K562 (cell line): ENCODE measurements around the gene CUL2. TPM values are rescaled to one million over a fixed set of nuclear protein-coding genes. Genes with fewer than 3 reads are reported as not detected.

Source experiments
- ELF1 ChIP-seq: fragments of 200-800 bp; sonication (Bioruptor generic); IDR thresholded peaks from 2 replicates; pipeline ENCODE4 v1.6.1; 2016; ENCODE audit warnings: missing genetic modification characterization, missing compliant biosample characterization
- ESRRB ChIP-seq: fragments of 250-450 bp; sonication (Bioruptor Pico); IDR thresholded peaks from 2 replicates; pipeline ENCODE4 v1.5.0; 2020; ENCODE audit warnings: mild to moderate bottlenecking, moderate library complexity, borderline replicate concordance
- HDAC6 ChIP-seq: IDR thresholded peaks from 2 replicates; pipeline ENCODE4 v1.6.1; 2012; ENCODE audit warnings: low read depth, mild to moderate bottlenecking, control low read depth, inconsistent platforms, low read length, moderate library complexity
- MIER1 ChIP-seq: fragments of 450-650 bp; IDR thresholded peaks from 2 replicates; pipeline ENCODE4 v1.6.1; 2016; ENCODE audit warnings: antibody characterized with exemption, mild to moderate bottlenecking, low read depth
- MTF1 ChIP-seq: fragments of 250-450 bp; sonication (Bioruptor Pico); IDR thresholded peaks from 2 replicates; pipeline ENCODE4 v1.9.0; 2021; ENCODE audit warnings: moderate library complexity, mild to moderate bottlenecking, inconsistent platforms, borderline replicate concordance
- NELFE ChIP-seq: IDR thresholded peaks from 2 replicates; pipeline ENCODE4 v1.6.1; 2011; ENCODE audit warnings: mild to moderate bottlenecking; ENCODE audit not compliant: insufficient read depth, insufficient read length
- SAP30 ChIP-seq: fragments of 200-600 bp; sonication (generic); IDR thresholded peaks from 2 replicates; pipeline ENCODE4 v1.6.1; 2012; ENCODE audit warnings: borderline replicate concordance, low read depth, mild to moderate bottlenecking, moderate library complexity, low read length, control low read depth, inconsistent platforms; ENCODE audit not compliant: insufficient read depth, poor library complexity, severe bottlenecking
- SRSF9 ChIP-seq: fragments of 200-400 bp; formaldehyde crosslinking; IDR thresholded peaks from 2 replicates; pipeline ENCODE4 v1.6.1; 2017; ENCODE audit warnings: low read depth, low read length, borderline replicate concordance
- TBL1XR1 ChIP-seq, 2 experiments: IDR thresholded peaks; 2 replicates each; pipeline ENCODE4 v1.6.1; 2012; ENCODE audit warnings: improper control_type of control experiment in 2 of 2, low read length in 2 of 2, mild to moderate bottlenecking in 1 of 2
- TEAD4 ChIP-seq, 2 experiments: sonication (generic) in 1 of 2; formaldehyde crosslinking in 1 of 2; IDR thresholded peaks; 2 replicates each; pipeline versions ENCODE4 v1.6.1 to v1.8.0; 2012 to 2022; ENCODE audit warnings: borderline replicate concordance in 1 of 2, inconsistent platforms in 1 of 2, low read length in 1 of 2, mild to moderate bottlenecking in 1 of 2, missing genetic modification reagents in 1 of 2
- TRIM24 ChIP-seq, 2 experiments: fragments of 450-650 bp; IDR thresholded peaks; 2 replicates each; pipeline ENCODE4 v1.6.1; 2016
- ZEB2 ChIP-seq: fragments of 450-650 bp; IDR thresholded peaks from 2 replicates; pipeline ENCODE4 v1.6.1; 2016
- ZNF589 ChIP-seq: fragments of 200-800 bp; sonication (Bioruptor generic); IDR thresholded peaks from 2 replicates; pipeline ENCODE4 v1.6.1; 2016; ENCODE audit warnings: low read depth, missing genetic modification characterization, missing compliant biosample characterization
- polyA plus RNA-seq, 8 experiments: library from polyadenylated mRNA; depleted of rRNA in 4 of 8; stranded (reverse) in 5 of 8; unstranded in 3 of 8; fragments of >200 nt; fragmentation: Nextera tagmentation in 2 of 8; fragmentation: Illumina TruSeq in 1 of 8; extraction: Ambion mirVana in 2 of 8; extraction: Trizol in 1 of 8; gene quantifications; 2 replicates each; pipeline versions ENCODE4 v1.2.1 to v1.2.3, GENCODE V29; 2011 to 2014; ENCODE audit warnings: inconsistent platforms in 1 of 8, missing spikeins in 1 of 8
- total RNA-seq, 7 experiments: library from RNA; depleted of rRNA in 6 of 7; stranded (reverse); fragments of >200 nt in 6 of 7; fragmentation: Illumina TruSeq in 2 of 7; extraction: Trizol in 2 of 7; gene quantifications; 2 replicates each; pipeline versions ENCODE4 v1.2.1 to v1.2.3, GENCODE V29; 2011 to 2021; ENCODE audit warnings: low replicate concordance in 1 of 7
- TF ChIP-seq, protein P1 (sequence below), 2 experiments: fragments of 450-650 bp in 1 of 2; sonication (generic) in 1 of 2; formaldehyde crosslinking in 1 of 2; IDR thresholded peaks; 2 replicates each; pipeline versions ENCODE4 v1.7.1 to v1.9.0; 2016 to 2022; ENCODE audit warnings: inconsistent platforms in 1 of 2, mild to moderate bottlenecking in 1 of 2, missing genetic modification reagents in 1 of 2
- TF ChIP-seq, protein P2 (sequence below), 2 experiments: fragments of 450-650 bp in 1 of 2; sonication (generic) in 1 of 2; formaldehyde crosslinking in 1 of 2; IDR thresholded peaks in 1 of 2; conservative IDR thresholded peaks in 1 of 2; 2 replicates each; pipeline versions ENCODE4 v1.6.1 to v1.8.1; 2016 to 2023; ENCODE audit warnings: mild to moderate bottlenecking in 2 of 2, moderate library complexity in 2 of 2, inconsistent platforms in 1 of 2, missing genetic modification reagents in 1 of 2

CUL2 gene
- total and polyA plus RNA-seq, 9 of the 15 experiments (the other 6 are each of a cell fraction or from before 2014, with no cell fraction given), result 17.3 to 46.3 (median 41.2) TPM

DNA sequence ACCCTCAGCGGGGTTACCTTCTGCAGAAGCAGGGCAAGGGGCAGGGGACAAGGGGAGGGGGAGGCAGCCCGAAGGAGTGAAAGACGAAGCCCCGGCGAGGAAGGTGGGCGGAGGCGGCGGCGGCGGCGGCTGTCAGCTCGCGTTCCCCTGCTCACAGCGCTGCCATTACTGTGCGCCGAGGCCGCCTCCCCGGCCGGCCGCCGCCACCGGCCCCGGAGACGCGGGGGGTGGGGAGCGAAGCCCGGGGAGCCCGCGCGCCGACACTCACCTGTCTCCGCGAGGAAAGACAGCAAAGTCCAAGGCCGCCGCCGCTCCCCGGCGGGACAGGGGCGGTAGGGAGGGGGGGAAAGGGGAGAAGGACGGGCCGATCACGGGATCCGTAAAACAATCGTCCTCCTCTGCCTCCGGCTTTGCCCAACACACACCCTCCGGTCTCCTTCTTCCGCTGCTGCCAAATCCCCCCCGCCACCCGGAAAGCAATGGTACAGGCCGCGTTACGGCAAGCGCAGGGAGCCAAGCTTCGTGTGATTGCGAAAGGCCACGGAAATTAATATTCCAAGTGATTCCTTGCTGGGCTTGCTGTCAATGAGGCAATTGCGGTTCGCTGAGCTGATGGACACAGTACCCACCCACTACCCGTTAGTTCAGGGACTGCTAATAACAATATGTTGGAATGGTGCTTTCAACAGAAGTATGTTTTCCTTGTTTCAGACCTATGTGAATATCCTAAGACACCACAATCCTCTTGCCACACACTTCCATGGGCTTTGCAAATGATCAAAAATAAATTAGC lies at the start of gene CUL2 (continued):
- TF ChIP-seq, protein P1, sequence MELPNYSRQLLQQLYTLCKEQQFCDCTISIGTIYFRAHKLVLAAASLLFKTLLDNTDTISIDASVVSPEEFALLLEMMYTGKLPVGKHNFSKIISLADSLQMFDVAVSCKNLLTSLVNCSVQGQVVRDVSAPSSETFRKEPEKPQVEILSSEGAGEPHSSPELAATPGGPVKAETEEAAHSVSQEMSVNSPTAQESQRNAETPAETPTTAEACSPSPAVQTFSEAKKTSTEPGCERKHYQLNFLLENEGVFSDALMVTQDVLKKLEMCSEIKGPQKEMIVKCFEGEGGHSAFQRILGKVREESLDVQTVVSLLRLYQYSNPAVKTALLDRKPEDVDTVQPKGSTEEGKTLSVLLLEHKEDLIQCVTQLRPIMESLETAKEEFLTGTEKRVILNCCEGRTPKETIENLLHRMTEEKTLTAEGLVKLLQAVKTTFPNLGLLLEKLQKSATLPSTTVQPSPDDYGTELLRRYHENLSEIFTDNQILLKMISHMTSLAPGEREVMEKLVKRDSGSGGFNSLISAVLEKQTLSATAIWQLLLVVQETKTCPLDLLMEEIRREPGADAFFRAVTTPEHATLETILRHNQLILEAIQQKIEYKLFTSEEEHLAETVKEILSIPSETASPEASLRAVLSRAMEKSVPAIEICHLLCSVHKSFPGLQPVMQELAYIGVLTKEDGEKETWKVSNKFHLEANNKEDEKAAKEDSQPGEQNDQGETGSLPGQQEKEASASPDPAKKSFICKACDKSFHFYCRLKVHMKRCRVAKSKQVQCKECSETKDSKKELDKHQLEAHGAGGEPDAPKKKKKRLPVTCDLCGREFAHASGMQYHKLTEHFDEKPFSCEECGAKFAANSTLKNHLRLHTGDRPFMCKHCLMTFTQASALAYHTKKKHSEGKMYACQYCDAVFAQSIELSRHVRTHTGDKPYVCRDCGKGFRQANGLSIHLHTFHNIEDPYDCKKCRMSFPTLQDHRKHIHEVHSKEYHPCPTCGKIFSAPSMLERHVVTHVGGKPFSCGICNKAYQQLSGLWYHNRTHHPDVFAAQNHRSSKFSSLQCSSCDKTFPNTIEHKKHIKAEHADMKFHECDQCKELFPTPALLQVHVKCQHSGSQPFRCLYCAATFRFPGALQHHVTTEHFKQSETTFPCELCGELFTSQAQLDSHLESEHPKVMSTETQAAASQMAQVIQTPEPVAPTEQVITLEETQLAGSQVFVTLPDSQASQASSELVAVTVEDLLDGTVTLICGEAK (IDR thresholded peaks at IDR 0.05), result peak; percentile 62
- TF ChIP-seq, protein P1 (CRISPR knock-in tag; IDR thresholded peaks at IDR 0.05), result no peak
- TF ChIP-seq MTF1 (CRISPR knock-in tag), result no peak
- TF ChIP-seq TEAD4 (IDR thresholded peaks at IDR 0.05; ENCODE audit: low read length), result peak; percentile 50; the same call in 1 of the 2 replicates
- no peak for TF ChIP-seq TEAD4 (CRISPR knock-in tag; IDR thresholded peaks at IDR 0.05; ENCODE audit: borderline replicate concordance)
- TF ChIP-seq ZNF589 (CRISPR knock-in tag), result no peak
- peak; percentile 49; the same call in 1 of the 2 replicates for TF ChIP-seq MIER1
- TF ChIP-seq TBL1XR1 (IDR thresholded peaks at IDR 0.05; ENCODE audit: low read length in 2 of 2), result no peak
- peak; percentile 31 for TF ChIP-seq SAP30
- no peak for TF ChIP-seq NELFE
- no peak for TF ChIP-seq SRSF9
- TF ChIP-seq, protein P2, sequence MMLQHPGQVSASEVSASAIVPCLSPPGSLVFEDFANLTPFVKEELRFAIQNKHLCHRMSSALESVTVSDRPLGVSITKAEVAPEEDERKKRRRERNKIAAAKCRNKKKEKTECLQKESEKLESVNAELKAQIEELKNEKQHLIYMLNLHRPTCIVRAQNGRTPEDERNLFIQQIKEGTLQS (IDR thresholded peaks at IDR 0.05), result peak; percentile 57; the same call in 1 of the 2 replicates
- TF ChIP-seq, protein P2 (CRISPR knock-in tag; conservative IDR thresholded peaks at IDR 0.05), result no peak
- TF ChIP-seq ESRRB (CRISPR knock-in tag), result no peak
- TF ChIP-seq HDAC6, result no peak
- peak in 1 of 2 experiments; percentile 68; a peak in 2 of 4 replicates for TF ChIP-seq TRIM24 (IDR thresholded peaks at IDR 0.05)
- peak; percentile 84 for TF ChIP-seq ELF1
- TF ChIP-seq ZEB2, result peak; percentile 67; the same call in 1 of the 2 replicates
